Gastroesophageal sphincter (tissue), 3 donors: Measurements from ENCODE around the gene ZNF74.

Source experiments
- EP300 ChIP-seq: sonication (generic); formaldehyde crosslinking; IDR thresholded peaks from one replicate; pipeline ENCODE4 v1.6.1; 2017; ENCODE audit warnings: antibody characterized with exemption, mild to moderate bottlenecking
- POLR2A ChIP-seq, 2 donors: fragments of 450-650 bp; IDR thresholded peaks; one replicate each; pipeline ENCODE4 v1.6.1; 2017; ENCODE audit warnings: antibody characterized with exemption in 2 of 2, mild to moderate bottlenecking in 2 of 2, moderate library complexity in 1 of 2
- POLR2AphosphoS5 ChIP-seq: sonication (generic); formaldehyde crosslinking; IDR thresholded peaks from one replicate; pipeline ENCODE4 v1.6.1; 2017; ENCODE audit warnings: antibody characterized with exemption
- TF ChIP-seq, protein P1 (sequence below), 4 experiments: fragments of 200-600 bp in 2 of 4; fragments of 450-650 bp in 2 of 4; sonication (generic) in 1 of 4; IDR thresholded peaks; one replicate each; pipeline ENCODE4 v1.5.1; 2017 to 2019; ENCODE audit warnings: antibody characterized with exemption in 4 of 4, mild to moderate bottlenecking in 2 of 4, moderate library complexity in 2 of 4

DNA sequence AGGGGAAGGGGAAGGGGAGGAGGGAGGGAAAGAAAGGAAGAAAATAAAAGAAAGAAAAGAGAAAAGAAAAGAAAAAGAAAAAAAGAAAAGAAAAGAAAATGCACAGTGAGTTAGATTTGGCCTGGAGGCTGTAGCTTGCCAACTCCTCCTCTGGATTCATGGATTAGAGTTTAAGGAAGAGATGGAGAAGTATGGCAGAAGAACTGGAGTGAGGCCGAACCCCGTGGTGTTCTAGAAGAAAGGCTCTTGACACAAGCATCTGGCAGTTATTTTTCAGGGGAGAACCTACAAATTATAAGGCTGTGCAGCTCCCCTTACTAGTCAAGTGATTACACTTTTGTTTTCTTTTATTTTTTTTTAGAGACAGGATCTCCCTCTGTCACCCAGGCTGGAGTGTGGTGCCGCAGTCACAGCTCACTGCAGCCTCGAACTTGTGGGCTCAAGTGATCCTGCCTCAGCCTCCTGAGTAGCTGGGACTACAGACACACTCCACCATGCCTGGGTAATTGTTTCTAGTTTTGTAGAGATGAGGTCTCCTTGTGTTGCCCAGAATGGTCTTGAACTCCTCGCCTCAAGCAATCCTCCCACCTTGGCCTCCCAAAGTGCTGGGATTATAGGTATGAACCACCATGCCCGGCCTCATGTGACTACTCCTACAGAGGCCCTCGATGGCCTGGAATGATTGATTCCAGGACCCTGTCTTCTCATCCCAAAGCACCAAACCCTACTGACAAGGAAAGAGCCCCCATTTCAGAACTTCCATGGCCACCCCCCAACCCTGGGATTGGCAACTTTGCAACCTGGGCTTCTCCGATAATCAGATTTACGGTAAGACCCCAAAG lies 19.5 kb downstream of the ZNF74 start:
- no peak for TF ChIP-seq EP300
- no peak for TF ChIP-seq POLR2A (IDR thresholded peaks at IDR 0.05)
- TF ChIP-seq, protein P1, sequence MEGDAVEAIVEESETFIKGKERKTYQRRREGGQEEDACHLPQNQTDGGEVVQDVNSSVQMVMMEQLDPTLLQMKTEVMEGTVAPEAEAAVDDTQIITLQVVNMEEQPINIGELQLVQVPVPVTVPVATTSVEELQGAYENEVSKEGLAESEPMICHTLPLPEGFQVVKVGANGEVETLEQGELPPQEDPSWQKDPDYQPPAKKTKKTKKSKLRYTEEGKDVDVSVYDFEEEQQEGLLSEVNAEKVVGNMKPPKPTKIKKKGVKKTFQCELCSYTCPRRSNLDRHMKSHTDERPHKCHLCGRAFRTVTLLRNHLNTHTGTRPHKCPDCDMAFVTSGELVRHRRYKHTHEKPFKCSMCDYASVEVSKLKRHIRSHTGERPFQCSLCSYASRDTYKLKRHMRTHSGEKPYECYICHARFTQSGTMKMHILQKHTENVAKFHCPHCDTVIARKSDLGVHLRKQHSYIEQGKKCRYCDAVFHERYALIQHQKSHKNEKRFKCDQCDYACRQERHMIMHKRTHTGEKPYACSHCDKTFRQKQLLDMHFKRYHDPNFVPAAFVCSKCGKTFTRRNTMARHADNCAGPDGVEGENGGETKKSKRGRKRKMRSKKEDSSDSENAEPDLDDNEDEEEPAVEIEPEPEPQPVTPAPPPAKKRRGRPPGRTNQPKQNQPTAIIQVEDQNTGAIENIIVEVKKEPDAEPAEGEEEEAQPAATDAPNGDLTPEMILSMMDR (IDR thresholded peaks at IDR 0.05), result no peak
- no peak for TF ChIP-seq POLR2AphosphoS5
